Measurements from ENCODE around the gene PPAN. TPM values are rescaled to one million over a fixed set of nuclear protein-coding genes. Genes with fewer than 3 reads are reported as not detected.

The PPAN gene
- total RNA-seq, 4 donors from 2014 or later: 26.2 to 33.0 (median 29.7) TPM

DNA sequence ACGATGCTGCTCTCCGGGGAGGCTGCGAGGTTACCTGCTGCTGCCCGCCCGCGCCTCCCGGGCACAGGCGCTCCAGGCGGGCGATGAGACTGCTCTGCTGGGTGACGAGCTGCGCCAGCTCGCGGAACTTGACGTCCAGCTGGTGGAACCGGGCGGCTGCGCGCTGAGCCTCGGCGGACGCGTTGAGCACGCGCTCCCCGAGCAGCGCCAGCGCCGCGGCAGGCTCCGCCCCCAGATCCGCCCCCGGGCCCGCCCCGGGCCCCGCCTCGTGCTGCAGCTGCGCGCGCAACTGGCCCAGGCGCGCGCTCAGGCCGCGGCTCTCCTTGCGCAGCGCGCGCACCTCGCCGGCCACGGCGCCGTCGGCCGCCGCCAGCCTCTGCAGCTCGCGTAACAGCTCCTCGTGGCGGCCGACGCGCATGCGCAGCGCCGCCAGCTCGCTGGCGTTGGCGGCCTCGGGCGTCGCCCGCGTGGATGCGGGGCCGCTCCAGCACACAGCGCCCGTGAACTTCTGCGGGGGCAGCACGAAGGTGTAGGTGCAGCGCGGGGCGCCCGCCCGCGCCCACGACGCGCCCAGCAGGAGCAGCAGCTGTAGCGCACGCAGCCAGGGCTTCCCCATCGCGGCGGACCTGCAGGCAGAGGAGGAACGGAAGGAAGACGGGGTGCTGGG lies 10.1 kb upstream of the PPAN start:
- Histone ChIP-seq H3K27me3 (no peaks in the 10 kb centered on the region), H3K4me1 (peaks cover 3 to 10% of the 10 kb centered on the region in 2 donors), H3K36me3 (no peaks in the 10 kb centered on the region), H3K9me3 (no peaks in the 10 kb centered on the region), H3K27ac (peak overlapping the region in 1 of 3 donors; percentile 61), H3K4me3 (replicated peaks in 1 of 3) (peak overlapping the region in 1 of 3 donors; percentile 35)
- WGBS, 2 donors: 12 to 29% methylated on average over 3 to 14 of the region's 97 CpGs
- intact Hi-C loops (cut with DNase I): no loop called here
- TF ChIP-seq CTCF (IDR thresholded peaks at IDR 0.05): peak in 1 of 6 experiments; percentile 14
- TF ChIP-seq POLR2A (IDR thresholded peaks at IDR 0.05): peak in 1 of 2 donors; percentile 59
- DNase-seq: peak; percentile 88 to 89

GRCh38 chr19:10096615-10096963 lies 9.6 kb upstream of the PPAN start:
- Histone ChIP-seq H3K27ac (peak overlapping the region in 1 of 3 donors; percentile 61), H3K4me3 (replicated peaks in 1 of 3) (peak overlapping the region in 1 of 3 donors; percentile 35), H3K27me3 (no peaks in the 10 kb centered on the region), H3K4me1 (peaks cover 3 to 10% of the 10 kb centered on the region in 2 donors), H3K9me3 (no peaks in the 10 kb centered on the region), H3K36me3 (no peaks in the 10 kb centered on the region)
- TF ChIP-seq POLR2A (IDR thresholded peaks at IDR 0.05) (no peak), CTCF (IDR thresholded peaks at IDR 0.05) (no peak)
- 27 to 29% methylated on average over 15 to 26 of the region's 26 CpGs for WGBS, 2 donors
- no peak for DNase-seq
- intact Hi-C loops (cut with DNase I): no loop called here

DNA sequence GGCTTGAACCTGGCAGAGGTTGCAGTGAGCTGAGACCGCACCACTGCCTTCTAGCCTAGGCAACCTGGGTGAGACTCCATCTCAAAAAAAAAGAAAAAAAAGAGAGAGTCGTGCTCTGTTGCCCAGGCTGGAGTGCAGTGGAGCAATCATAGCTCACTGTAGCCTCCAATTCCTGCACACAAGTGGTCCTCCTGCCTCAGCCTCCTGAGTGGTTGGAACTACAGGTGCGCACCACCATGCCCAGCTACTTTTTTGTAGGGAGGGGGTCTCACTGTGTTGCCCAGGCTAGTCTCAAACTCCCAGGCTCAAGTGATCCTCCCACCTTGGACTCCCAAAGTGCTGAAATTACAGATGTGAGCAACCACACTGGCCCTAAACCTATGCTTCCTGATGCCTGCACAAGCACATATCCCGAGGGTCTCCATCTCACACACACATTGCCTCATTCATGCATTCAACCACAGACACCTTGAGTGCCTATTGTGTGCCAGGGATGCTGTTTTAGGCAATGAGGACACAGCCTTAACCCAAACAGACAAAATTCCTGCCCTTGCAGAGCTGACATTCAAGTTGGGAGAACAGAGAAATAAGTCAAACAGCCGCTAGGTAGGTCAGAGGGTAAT lies 5.9 kb upstream of the PPAN start:
- Histone ChIP-seq H3K36me3 (no peaks in the 10 kb centered on the region), H3K4me1 (peaks cover 3 to 10% of the 10 kb centered on the region in 2 donors), H3K4me3 (replicated peaks in 1 of 3) (no peak overlapping the region), H3K27me3 (no peaks in the 10 kb centered on the region), H3K27ac (no peak overlapping the region), H3K9me3 (no peaks in the 10 kb centered on the region)
- intact Hi-C loops (cut with DNase I): loop anchor here (10.0 kb wide), 1 partner anchor 285 kb away; the partner anchor contains the start of gene TYK2
- WGBS, 2 donors: 88 to 90% methylated on average over 5 of the region's 5 CpGs
- no peak for TF ChIP-seq CTCF (IDR thresholded peaks at IDR 0.05)
- TF ChIP-seq POLR2A (IDR thresholded peaks at IDR 0.05): no peak
- DNase-seq: no peak

- peaks cover 5 to 6% of the 10 kb centered on the region in 2 donors for H3K36me3 ChIP-seq
- intact Hi-C loops (cut with DNase I): loop anchor here (10.0 kb wide), 1 partner anchor 282 kb away; the partner anchor contains the start of gene TYK2
- no peak for TF ChIP-seq POLR2A (IDR thresholded peaks at IDR 0.05)
- TF ChIP-seq CTCF (IDR thresholded peaks at IDR 0.05): no peak
- WGBS, 2 donors: 70 to 80% methylated on average over 7 of the region's 7 CpGs
- no peaks in the 10 kb centered on the region for H3K27me3 ChIP-seq
- H3K9me3 ChIP-seq: no peaks in the 10 kb centered on the region
- H3K27ac ChIP-seq: no peak overlapping the region
- H3K4me1 ChIP-seq: peaks cover 7 to 14% of the 10 kb centered on the region in 2 donors
- DNase-seq: no peak
- no peak overlapping the region for H3K4me3 ChIP-seq (replicated peaks in 1 of 3)
Observed at GRCh38 chr19:10102787-10103236, 3.4 kb upstream of the PPAN start.

DNA sequence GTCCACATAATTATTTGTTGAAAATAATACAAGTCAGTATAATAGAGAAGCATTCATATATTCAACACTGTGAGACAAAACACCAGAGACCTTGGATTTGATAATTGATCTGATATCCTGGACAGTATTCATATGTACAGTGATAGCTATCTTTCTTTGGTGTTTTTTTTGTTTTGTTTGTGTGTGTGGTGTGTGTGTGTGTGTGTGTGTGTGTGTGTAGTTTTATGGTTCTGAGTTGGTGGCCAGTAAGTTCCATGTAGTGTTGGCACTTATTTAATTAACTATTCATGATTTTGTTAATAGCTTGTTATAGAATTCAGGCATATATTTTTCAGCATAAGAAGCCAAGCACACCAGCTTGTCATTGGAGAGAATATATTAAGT lies 2.0 kb upstream of the PPAN start:
- TF ChIP-seq CTCF (IDR thresholded peaks at IDR 0.05) (no peak), POLR2A (IDR thresholded peaks at IDR 0.05) (no peak)
- Histone ChIP-seq H3K4me3 (replicated peaks in 1 of 3) (no peak overlapping the region), H3K4me1 (peaks cover 7 to 14% of the 10 kb centered on the region in 2 donors), H3K9me3 (no peaks in the 10 kb centered on the region), H3K27ac (no peak overlapping the region), H3K27me3 (no peaks in the 10 kb centered on the region), H3K36me3 (peaks cover 16% of the 10 kb centered on the region in 2 donors)
- DNase-seq: no peak
- intact Hi-C loops (cut with DNase I): loop anchor here (10.0 kb wide), 1 partner anchor 281 kb away; the partner anchor contains the start of gene TYK2
